ENCODE data around the gene KCNH6. TPM values are rescaled to one million over a fixed set of nuclear protein-coding genes. Genes with fewer than 3 reads are reported as not detected.

The KCNH6 gene
- total RNA-seq, 4 donors from 2014 or later = not detected

DNA sequence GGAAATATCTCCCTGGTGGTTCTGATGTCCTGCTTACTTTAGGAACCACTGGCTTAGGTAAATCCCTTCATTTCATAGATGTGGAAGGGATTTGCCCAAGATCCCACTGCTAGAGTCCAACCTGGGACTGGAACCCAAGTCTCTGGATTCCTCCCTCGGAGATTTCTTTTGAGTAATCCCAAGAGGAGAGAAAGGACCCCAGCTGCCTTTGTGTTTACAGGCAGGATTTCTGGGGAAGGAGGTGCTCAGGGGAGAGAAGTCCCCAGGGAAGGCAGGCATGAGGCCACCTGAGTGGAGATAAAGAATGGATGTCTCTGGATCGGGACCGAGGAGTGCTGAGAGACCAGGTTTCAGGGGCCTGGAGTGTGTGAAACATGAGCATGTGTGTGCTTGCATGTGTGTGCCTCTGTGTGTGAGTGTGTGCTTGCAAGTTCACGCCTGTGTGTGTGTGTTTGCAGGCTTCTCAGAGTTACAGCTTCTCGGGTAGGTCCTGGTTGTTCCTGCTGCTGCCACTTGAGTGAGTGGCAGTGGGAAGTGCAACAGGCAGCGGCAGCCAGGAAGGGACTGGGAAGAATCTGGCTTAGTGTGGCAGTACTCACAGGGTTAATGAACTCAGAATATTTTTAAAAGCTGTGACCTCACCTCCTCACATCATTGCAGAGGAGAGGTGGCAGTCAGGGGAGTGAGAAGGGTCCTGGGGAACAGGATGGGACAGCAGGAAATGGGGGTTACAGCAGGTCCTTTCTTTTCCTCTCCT lies 2.2 kb downstream of the KCNH6 start:
- no peak for TF ChIP-seq POLR2AphosphoS5 (IDR thresholded peaks at IDR 0.05)
- no peak overlapping the region for H3K4me3 ChIP-seq
- H3K36me3 ChIP-seq = no peaks in the 10 kb centered on the region
- H3K27me3 ChIP-seq = peaks cover 0 to 51% (median 0%) of the 10 kb centered on the region in 4 donors
- no peaks in the 10 kb centered on the region for H3K9me3 ChIP-seq
- peaks cover 0 to 13% (median 9%) of the 10 kb centered on the region in 4 donors for H3K4me1 ChIP-seq
- H3K27ac ChIP-seq (replicated peaks in 1 of 4) = no peak overlapping the region
- 55% methylated on average over 6 of the region's 6 CpGs for WGBS
- intact Hi-C loops (cut with DNase I) = no loop called here
- no peak for DNase-seq (ENCODE audit: extremely low spot score)

DNA sequence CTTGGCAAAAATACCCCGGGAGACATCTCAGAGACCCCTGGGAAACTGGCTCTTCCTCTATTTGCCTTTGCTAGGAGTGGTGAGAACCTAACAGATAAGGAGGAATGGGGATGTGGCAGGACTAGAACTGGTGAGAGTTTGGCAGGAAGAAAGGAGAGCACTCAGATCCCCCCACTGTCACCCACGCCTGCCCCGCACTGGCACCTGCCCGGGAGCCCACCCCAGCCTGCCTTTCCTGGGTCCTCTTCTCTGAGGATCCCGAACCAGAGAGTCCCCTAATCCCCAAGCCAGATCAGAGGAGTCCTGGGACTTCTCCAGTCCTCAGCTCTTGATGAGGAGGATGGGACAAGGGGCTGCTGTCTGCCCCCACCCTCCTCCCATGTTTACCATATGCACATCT lies 3.7 kb downstream of the KCNH6 start:
- H3K4me3 ChIP-seq = no peak overlapping the region
- 76% methylated on average over 5 of the region's 5 CpGs for WGBS
- peaks cover 0 to 42% (median 0%) of the 10 kb centered on the region in 4 donors for H3K27me3 ChIP-seq
- intact Hi-C loops (cut with DNase I) = no loop called here
- H3K4me1 ChIP-seq = peaks cover 0 to 13% (median 9%) of the 10 kb centered on the region in 4 donors
- H3K9me3 ChIP-seq = no peaks in the 10 kb centered on the region
- no peak overlapping the region for H3K27ac ChIP-seq (replicated peaks in 1 of 4)
- H3K36me3 ChIP-seq = no peaks in the 10 kb centered on the region
- TF ChIP-seq POLR2AphosphoS5 (IDR thresholded peaks at IDR 0.05) = no peak
- TF ChIP-seq, protein P1, sequence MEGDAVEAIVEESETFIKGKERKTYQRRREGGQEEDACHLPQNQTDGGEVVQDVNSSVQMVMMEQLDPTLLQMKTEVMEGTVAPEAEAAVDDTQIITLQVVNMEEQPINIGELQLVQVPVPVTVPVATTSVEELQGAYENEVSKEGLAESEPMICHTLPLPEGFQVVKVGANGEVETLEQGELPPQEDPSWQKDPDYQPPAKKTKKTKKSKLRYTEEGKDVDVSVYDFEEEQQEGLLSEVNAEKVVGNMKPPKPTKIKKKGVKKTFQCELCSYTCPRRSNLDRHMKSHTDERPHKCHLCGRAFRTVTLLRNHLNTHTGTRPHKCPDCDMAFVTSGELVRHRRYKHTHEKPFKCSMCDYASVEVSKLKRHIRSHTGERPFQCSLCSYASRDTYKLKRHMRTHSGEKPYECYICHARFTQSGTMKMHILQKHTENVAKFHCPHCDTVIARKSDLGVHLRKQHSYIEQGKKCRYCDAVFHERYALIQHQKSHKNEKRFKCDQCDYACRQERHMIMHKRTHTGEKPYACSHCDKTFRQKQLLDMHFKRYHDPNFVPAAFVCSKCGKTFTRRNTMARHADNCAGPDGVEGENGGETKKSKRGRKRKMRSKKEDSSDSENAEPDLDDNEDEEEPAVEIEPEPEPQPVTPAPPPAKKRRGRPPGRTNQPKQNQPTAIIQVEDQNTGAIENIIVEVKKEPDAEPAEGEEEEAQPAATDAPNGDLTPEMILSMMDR (IDR thresholded peaks at IDR 0.05) = no peak
- no peak for TF ChIP-seq EP300 (IDR thresholded peaks at IDR 0.05)
- DNase-seq (ENCODE audit: extremely low spot score) = no peak

DNA sequence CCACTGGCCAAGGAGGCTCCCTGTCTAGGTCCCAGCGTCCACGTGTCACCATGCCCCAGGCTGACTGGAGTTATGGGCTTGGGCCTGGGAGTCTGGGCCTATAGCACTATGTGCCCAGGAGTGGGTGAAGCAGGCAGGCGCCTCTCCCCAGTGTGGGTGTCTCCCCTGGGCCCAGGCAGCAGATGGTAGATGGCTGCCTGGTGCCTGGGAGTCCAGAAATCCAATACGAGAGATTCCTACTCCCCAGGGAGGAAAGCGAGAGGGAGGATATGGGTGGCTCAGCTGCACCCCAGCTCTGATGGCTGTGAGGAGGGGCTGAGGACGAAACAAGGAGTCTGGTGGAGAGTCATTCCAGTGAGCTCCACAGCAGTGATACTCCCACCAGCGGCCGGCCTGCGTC lies 5.0 kb downstream of the KCNH6 start:
- intact Hi-C loops (cut with DNase I) = no loop called here
- DNase-seq (ENCODE audit: extremely low spot score) = no peak
- no peak overlapping the region for H3K27ac ChIP-seq (replicated peaks in 1 of 4)
- peaks cover 0 to 29% (median 0%) of the 10 kb centered on the region in 4 donors for H3K27me3 ChIP-seq
- no peaks in the 10 kb centered on the region for H3K36me3 ChIP-seq
- no peak overlapping the region for H3K4me3 ChIP-seq
- TF ChIP-seq, protein P1 (IDR thresholded peaks at IDR 0.05) = no peak
- TF ChIP-seq POLR2AphosphoS5 (IDR thresholded peaks at IDR 0.05) (no peak), POLR2A (IDR thresholded peaks at IDR 0.05; ENCODE audit: low read depth) (no peak), EP300 (IDR thresholded peaks at IDR 0.05) (no peak)
- peaks cover 0 to 6% (median 4%) of the 10 kb centered on the region in 4 donors for H3K4me1 ChIP-seq
- no peaks in the 10 kb centered on the region for H3K9me3 ChIP-seq
- WGBS = 87% methylated on average over 4 of the region's 9 CpGs

DNA sequence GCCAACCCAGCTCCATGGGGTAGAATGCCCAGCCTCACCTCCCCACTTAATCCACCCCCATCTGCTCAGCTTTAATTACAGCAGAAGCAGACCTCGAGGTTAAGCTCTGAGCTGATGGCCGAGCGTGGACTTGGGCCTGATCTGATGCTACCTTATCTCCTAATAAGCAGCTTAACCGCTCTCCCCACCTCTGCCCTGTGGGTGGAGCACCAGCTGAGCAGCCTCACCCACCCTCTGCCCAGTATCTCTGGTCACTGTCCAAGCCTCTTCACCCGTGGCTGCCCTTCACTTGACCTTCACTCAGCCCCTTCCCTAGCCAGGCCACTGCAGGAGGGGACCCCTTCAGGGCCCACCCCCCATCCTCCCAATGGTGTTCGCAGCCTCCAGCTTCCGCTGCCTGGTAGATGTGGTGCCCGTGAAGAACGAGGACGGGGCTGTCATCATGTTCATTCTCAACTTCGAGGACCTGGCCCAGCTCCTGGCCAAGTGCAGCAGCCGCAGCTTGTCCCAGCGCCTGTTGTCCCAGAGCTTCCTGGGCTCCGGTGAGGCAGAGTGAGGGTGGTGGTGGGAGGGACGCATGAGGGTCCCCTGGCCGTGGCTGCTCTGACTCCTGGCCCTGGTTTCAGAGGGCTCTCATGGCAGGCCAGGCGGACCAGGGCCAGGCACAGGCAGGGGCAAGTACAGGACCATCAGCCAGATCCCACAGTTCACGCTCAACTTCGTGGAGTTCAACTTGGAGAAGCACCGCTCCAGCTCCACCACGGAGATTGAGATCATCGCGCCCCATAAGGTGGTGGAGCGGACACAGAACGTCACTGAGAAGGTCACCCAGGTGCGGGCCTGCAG lies 6.8 kb downstream of the KCNH6 start:
- intact Hi-C loops (cut with DNase I) = no loop called here
- Histone ChIP-seq H3K27ac (replicated peaks in 1 of 4) (no peak overlapping the region), H3K27me3 (peaks cover 0 to 19% (median 0%) of the 10 kb centered on the region in 4 donors), H3K36me3 (no peaks in the 10 kb centered on the region), H3K4me3 (no peak overlapping the region), H3K4me1 (no peaks in the 10 kb centered on the region), H3K9me3 (no peaks in the 10 kb centered on the region)
- no peak for DNase-seq (ENCODE audit: extremely low spot score)
- TF ChIP-seq EP300 (IDR thresholded peaks at IDR 0.05) = no peak
- TF ChIP-seq, protein P1 (IDR thresholded peaks at IDR 0.05) = no peak
- no peak for TF ChIP-seq POLR2A (IDR thresholded peaks at IDR 0.05; ENCODE audit: low read depth)
- no peak for TF ChIP-seq POLR2AphosphoS5 (IDR thresholded peaks at IDR 0.05)
- 83% methylated on average over 22 of the region's 26 CpGs for WGBS

- Histone ChIP-seq H3K4me3 (no peak overlapping the region), H3K4me1 (no peaks in the 10 kb centered on the region), H3K9me3 (no peaks in the 10 kb centered on the region), H3K36me3 (no peaks in the 10 kb centered on the region), H3K27ac (replicated peaks in 1 of 4) (no peak overlapping the region), H3K27me3 (peaks cover 0 to 18% (median 0%) of the 10 kb centered on the region in 4 donors)
- WGBS = no CpG with 5 or more reads among the region's 3 CpGs
- intact Hi-C loops (cut with DNase I) = no loop called here
- no peak for DNase-seq (ENCODE audit: extremely low spot score)
- TF ChIP-seq POLR2AphosphoS5 (IDR thresholded peaks at IDR 0.05) (no peak), POLR2A (IDR thresholded peaks at IDR 0.05; ENCODE audit: low read depth) (no peak), EP300 (IDR thresholded peaks at IDR 0.05) (no peak)
- TF ChIP-seq, protein P1 (IDR thresholded peaks at IDR 0.05) = no peak
Observed at GRCh38 chr17:63530557-63531021, 7.4 kb downstream of the KCNH6 start.

All from esophagus muscularis mucosa (tissue), 4 donors.